ENCODE measurements around the gene ITGB2.

The ITGB2 gene

GRCh38 chr21:44931501-44932407 lies 11.1 kb upstream of the ITGB2 start:
- Histone ChIP-seq H2AFZ (ENCODE audit: low read length) (peak overlapping the region; percentile 72), H3K4me2 (ENCODE audit: low read depth, low read length, poor library complexity, severe bottlenecking) (peak overlapping the region; percentile 79), H3K79me2 (ENCODE audit: insufficient read depth, low read length) (peaks cover 8% of the 10 kb centered on the region; the same call in 1 of the 2 replicates), H3K9me2 (replicated peaks; ENCODE audit: low read depth, low read length) (no peaks in the 10 kb centered on the region), H3K9ac (ENCODE audit: low read depth, low read length, poor library complexity, severe bottlenecking) (peak overlapping the region; percentile 63), H3F3A (ENCODE audit: low read depth) (peaks cover 5% of the 10 kb centered on the region; the same call in 1 of the 2 replicates), H3K27me3 (ENCODE audit: insufficient read depth, low read length, poor library complexity, severe bottlenecking) (no peaks in the 10 kb centered on the region), H3K36me3 (ENCODE audit: insufficient read depth, low read length) (no peaks in the 10 kb centered on the region), H3K4me3 (ENCODE audit: low read length, poor library complexity, severe bottlenecking) (peak overlapping the region; percentile 68), H4K20me1 (ENCODE audit: insufficient read depth, low read length, poor library complexity, severe bottlenecking) (no peaks in the 10 kb centered on the region), H3K4me1 (ENCODE audit: insufficient read depth, low read length, poor library complexity, severe bottlenecking) (peaks cover 52% of the 10 kb centered on the region), H3K9me3 (ENCODE audit: insufficient read depth, low read depth, low read length) (no peaks in the 10 kb centered on the region)
- TF ChIP-seq CTCF (conservative IDR thresholded peaks at IDR 0.05; ENCODE audit: low read length) (no peak), EZH2phosphoT487 (IDR thresholded peaks at IDR 0.05; ENCODE audit: borderline replicate concordance) (no peak)

GRCh38 chr21:44931137-44931500 lies 10.4 kb upstream of the ITGB2 start:
- Histone ChIP-seq H4K20me1 (ENCODE audit: insufficient read depth, low read length, poor library complexity, severe bottlenecking) (no peaks in the 10 kb centered on the region), H3K9me2 (replicated peaks; ENCODE audit: low read depth, low read length) (no peaks in the 10 kb centered on the region), H3K27me3 (ENCODE audit: insufficient read depth, low read length, poor library complexity, severe bottlenecking) (no peaks in the 10 kb centered on the region), H3K9me3 (ENCODE audit: insufficient read depth, low read depth, low read length) (no peaks in the 10 kb centered on the region), H3K4me1 (ENCODE audit: insufficient read depth, low read length, poor library complexity, severe bottlenecking) (peaks cover 59% of the 10 kb centered on the region), H3K79me2 (ENCODE audit: insufficient read depth, low read length) (peaks cover 8% of the 10 kb centered on the region; the same call in 1 of the 2 replicates), H3K4me3 (ENCODE audit: low read length, poor library complexity, severe bottlenecking) (peak overlapping the region; percentile 68), H3K9ac (ENCODE audit: low read depth, low read length, poor library complexity, severe bottlenecking) (peak overlapping the region; percentile 63), H3K36me3 (ENCODE audit: insufficient read depth, low read length) (no peaks in the 10 kb centered on the region), H2AFZ (ENCODE audit: low read length) (no peak overlapping the region), H3K4me2 (ENCODE audit: low read depth, low read length, poor library complexity, severe bottlenecking) (peak overlapping the region; percentile 79), H3F3A (ENCODE audit: low read depth) (peaks cover 5% of the 10 kb centered on the region; the same call in 1 of the 2 replicates)
- TF ChIP-seq CTCF (conservative IDR thresholded peaks at IDR 0.05; ENCODE audit: low read length) (no peak), EZH2phosphoT487 (IDR thresholded peaks at IDR 0.05; ENCODE audit: borderline replicate concordance) (no peak)

- Histone ChIP-seq H3K4me1 (ENCODE audit: insufficient read depth, low read length, poor library complexity, severe bottlenecking) (peaks cover 61% of the 10 kb centered on the region), H3K4me2 (ENCODE audit: low read depth, low read length, poor library complexity, severe bottlenecking) (peak overlapping the region; percentile 79), H3K9me2 (replicated peaks; ENCODE audit: low read depth, low read length) (no peaks in the 10 kb centered on the region), H3K79me2 (ENCODE audit: insufficient read depth, low read length) (peaks cover 8% of the 10 kb centered on the region; the same call in 1 of the 2 replicates), H4K20me1 (ENCODE audit: insufficient read depth, low read length, poor library complexity, severe bottlenecking) (no peaks in the 10 kb centered on the region), H3K9ac (ENCODE audit: low read depth, low read length, poor library complexity, severe bottlenecking) (peak overlapping the region; percentile 70), H2AFZ (ENCODE audit: low read length) (no peak overlapping the region), H3K4me3 (ENCODE audit: low read length, poor library complexity, severe bottlenecking) (peak overlapping the region; percentile 68), H3K36me3 (ENCODE audit: insufficient read depth, low read length) (no peaks in the 10 kb centered on the region), H3K27me3 (ENCODE audit: insufficient read depth, low read length, poor library complexity, severe bottlenecking) (no peaks in the 10 kb centered on the region), H3K9me3 (ENCODE audit: insufficient read depth, low read depth, low read length) (no peaks in the 10 kb centered on the region), H3F3A (ENCODE audit: low read depth) (peaks cover 6% of the 10 kb centered on the region; the same call in 1 of the 2 replicates)
- TF ChIP-seq EZH2phosphoT487 (IDR thresholded peaks at IDR 0.05; ENCODE audit: borderline replicate concordance) (no peak), CTCF (conservative IDR thresholded peaks at IDR 0.05; ENCODE audit: low read length) (no peak)
Measured at GRCh38 chr21:44930543-44930981, 9.9 kb upstream of the ITGB2 start.

Data from Loucy (cell line).